Left colon (tissue), 2 donors: Measurements from ENCODE around the gene CAPN5. TPM values are rescaled to one million over a fixed set of nuclear protein-coding genes. Genes with fewer than 3 reads are reported as not detected.
"Not testable (repeated sequence)": the region's sequence is repeated elsewhere in the genome, so short reads cannot be mapped to it uniquely, and the experiment has no call there.

Source experiments
- ATAC-seq: fragments of 200-7000 bp; cut with Tn5 transposase; one replicate; pipeline ENCODE4 v1.9.1; 2020; ENCODE audit warnings: mild to moderate bottlenecking, moderate library complexity
- DNase-seq, 2 donors: peaks; one replicate each; pipeline ENCODE4 v3.0.0-alpha.2; 2020
- intact Hi-C, 2 donors: fragments of 100-400 bp; cut with DNase I in 1 of 2; cut with micrococcal nuclease in 1 of 2; formaldehyde crosslinking; loops; one replicate each; pipeline versions ENCODE4 v1.11.2 to v1.14.0; 2022; cut with DNase I, micrococcal nuclease
- total RNA-seq, 2 donors: library from RNA; stranded (reverse); fragmentation: NEBNext Ultra II Directional; extraction: Animal tissue kit (Norgen Biotek cat#: 25700); gene quantifications; one replicate each; pipeline ENCODE4 v1.2.1, GENCODE V29; 2021
- donor health status: DM: no; HTN: no; CAD: no.
- donor health status: DM: yes; HTN: yes; CAD: no.

Gene CAPN5
- total RNA-seq, 2 donors from 2014 or later, result 219 to 339 TPM

GRCh38 chr11:77039491-77040400, 27.0 kb upstream of the CAPN5 start:
- DNase-seq (peak in 1 of 2 donors; percentile 78), ATAC-seq (peak; percentile 44)
- intact Hi-C loops, result loop anchor here (10.0 kb wide), 2 partner anchors 55 to 115 kb away; no protein-coding TSS in a partner anchor

- no peak for ATAC-seq
- intact Hi-C loops, result loop anchor here (10.0 kb wide), 2 partner anchors 54 to 116 kb away; no protein-coding TSS in a partner anchor
- DNase-seq, result no peak
These were observed 26.4 kb upstream of the CAPN5 start for GRCh38 chr11:77040401-77040777.

DNA sequence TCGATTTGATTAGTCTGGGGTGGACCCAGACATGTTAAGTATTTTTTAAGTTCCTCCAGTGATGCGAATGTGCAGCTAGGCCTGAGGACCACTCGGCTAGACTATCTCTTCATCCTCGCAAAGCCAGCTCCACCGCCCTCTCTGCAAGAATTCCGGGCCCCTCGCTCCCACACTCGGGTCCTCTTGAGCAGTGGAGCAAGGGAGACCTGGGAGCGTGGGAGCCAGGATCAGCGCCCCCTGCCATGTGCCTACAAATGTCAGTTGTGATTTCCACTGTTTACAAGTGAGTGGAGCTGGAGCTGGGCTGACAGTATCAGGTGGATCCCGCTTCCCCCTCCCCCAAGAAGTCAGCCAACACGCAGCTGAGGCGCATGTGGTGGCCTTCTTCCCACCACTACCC, 25.9 kb upstream of the CAPN5 start:
- DNase-seq, result no peak
- ATAC-seq, result no peak
- intact Hi-C loops, result loop anchor here (10.0 kb wide), 2 partner anchors 54 to 116 kb away; no protein-coding TSS in a partner anchor

- ATAC-seq, result no peak
- DNase-seq, result no peak
- intact Hi-C loops, result loop anchor here (10.0 kb wide), 2 partner anchors 53 to 117 kb away; no protein-coding TSS in a partner anchor
These were observed 24.6 kb upstream of the CAPN5 start for GRCh38 chr11:77042111-77042726.

GRCh38 chr11:77044356-77044755, 22.4 kb upstream of the CAPN5 start:
- ATAC-seq (no peak), DNase-seq (no peak)
- intact Hi-C loops, result loop anchor here (2.0 to 10.0 kb wide), 3 partner anchors 50 to 120 kb away; no protein-coding TSS in a partner anchor

DNA sequence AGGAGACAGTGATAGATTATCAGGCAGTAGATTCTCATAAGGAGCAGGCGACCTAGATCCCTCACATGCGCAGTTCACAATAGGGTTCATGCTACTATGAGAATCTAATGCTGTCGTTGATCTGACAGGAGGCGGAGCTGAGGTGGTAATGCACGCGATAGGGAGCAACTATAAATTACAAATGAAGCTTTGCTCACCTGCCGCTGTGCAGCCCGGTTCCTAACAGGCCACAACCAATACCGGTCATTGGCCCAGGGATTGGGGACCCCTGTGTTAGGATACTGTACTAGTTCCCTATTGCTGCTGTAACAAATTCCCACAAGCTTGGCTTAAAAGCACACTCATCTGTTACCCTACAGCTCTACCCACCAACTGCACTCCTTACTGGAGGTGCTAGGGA, 21.9 kb upstream of the CAPN5 start:
- no peak for DNase-seq
- intact Hi-C loops, result loop anchor here (2.0 to 10.0 kb wide), 3 partner anchors 50 to 120 kb away; no protein-coding TSS in a partner anchor
- ATAC-seq, result no peak

GRCh38 chr11:77046060-77046501, 20.7 kb upstream of the CAPN5 start:
- DNase-seq (peak in 1 of 2 donors; percentile 81), ATAC-seq (peak; percentile 64)
- intact Hi-C loops, result loop anchor here (2.0 to 10.0 kb wide), 3 partner anchors 43 to 121 kb away; no protein-coding TSS in a partner anchor

DNA sequence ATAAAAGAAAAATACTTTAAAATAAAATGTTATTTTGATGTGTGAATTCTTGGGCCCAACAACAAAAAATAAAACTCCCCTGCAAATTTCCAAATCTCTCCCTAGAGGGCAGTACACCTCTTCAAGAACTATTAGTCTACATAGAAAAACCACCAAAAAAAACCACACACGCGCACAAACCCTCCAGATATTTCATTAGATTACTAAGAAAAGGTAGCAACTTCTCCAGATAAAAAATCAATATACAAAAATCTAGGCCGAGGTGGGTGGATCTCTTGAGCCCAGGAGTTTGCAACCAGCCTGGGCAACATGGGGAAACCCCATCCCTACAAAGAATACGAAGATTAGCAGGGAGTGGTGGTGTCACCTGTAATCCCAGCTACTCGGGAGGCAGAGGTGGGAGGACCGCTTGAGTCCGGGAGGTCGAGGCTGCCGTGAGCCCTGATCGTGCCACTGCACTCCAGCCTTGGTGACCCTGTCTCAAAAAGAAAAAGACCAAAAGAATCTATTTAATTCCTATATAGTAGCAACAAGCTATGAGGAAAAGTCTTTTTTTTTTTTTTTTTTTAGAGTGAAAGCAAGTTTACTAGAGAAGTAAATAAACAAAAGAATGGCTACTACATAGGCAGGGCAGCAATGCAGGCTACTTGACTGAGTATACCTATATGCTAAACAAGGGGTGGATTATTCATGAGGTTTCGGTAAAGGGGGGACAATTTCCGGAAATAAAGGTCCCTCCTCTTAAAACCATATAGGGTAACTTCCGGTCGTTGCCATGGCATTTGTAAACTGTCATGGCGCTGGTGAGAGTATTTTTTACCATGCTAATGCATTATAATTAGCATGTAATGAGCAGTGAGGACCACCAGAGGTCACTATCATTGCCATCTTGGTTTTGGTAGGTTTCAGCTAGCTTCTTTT, 19.5 kb upstream of the CAPN5 start:
- ATAC-seq (peak; percentile 64), DNase-seq (peak; percentile 80 to 83)
- intact Hi-C loops, result loop anchor here (2.0 to 10.0 kb wide), 3 partner anchors 42 to 122 kb away; no protein-coding TSS in a partner anchor

GRCh38 chr11:77047928-77048446, 18.8 kb upstream of the CAPN5 start:
- not testable (repeated sequence) for ATAC-seq, DNase-seq
- intact Hi-C loops, result loop anchor here (2.0 to 10.0 kb wide), 3 partner anchors 41 to 123 kb away; no protein-coding TSS in a partner anchor

- DNase-seq, result peak; percentile 72 to 83
- intact Hi-C loops, result loop anchor here (10.0 kb wide), 2 partner anchors 46 to 124 kb away; no protein-coding TSS in a partner anchor
- ATAC-seq, result peak; percentile 76
These were observed 17.7 kb upstream of the CAPN5 start for GRCh38 chr11:77049026-77049425.

DNA sequence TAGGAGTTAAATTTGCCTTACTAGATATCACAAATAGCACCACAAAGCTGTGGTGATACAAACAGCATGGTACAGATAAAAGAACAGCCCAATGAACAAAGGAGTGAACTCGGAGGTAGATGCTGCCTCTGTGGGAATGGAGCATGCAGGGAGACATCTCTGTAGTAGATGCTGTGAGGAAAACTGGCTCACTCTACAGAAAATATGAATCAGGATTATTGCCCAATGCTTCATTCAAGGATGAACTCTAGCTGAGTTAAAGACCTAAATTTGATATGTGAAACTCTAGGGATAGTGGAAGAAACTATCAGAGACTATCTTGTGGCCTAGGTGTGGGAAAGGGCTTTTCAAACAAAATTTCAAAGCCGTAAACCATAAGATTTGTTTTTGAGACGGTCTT, 15.3 kb upstream of the CAPN5 start:
- DNase-seq (no peak), ATAC-seq (no peak)
- intact Hi-C loops, result no loop called here

GRCh38 chr11:77052518-77052917, 14.3 kb upstream of the CAPN5 start:
- no peak for DNase-seq
- ATAC-seq, result no peak
- intact Hi-C loops, result no loop called here

- ATAC-seq (no peak), DNase-seq (no peak)
- intact Hi-C loops, result no loop called here
These were observed 13.4 kb upstream of the CAPN5 start for GRCh38 chr11:77053217-77054015.

DNA sequence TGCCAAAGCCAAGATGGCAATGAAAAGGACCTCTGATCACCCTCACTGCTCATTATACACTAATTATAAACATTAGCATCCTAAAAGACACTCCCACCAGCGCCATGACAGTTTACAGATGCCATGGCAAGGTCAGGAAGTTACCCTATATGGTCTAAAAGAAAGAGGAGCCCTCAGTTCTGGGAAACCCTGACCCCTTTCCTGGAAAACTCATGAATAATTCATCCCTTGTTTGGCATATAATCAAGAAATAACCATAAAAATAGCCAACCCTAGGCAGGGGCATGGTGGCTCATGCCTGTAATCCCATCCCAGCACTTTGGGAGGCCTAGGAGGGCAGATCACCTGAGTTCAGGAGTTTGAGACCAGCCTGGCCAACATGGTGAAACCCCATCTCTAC, 12.7 kb upstream of the CAPN5 start:
- intact Hi-C loops, result no loop called here
- ATAC-seq (no peak), DNase-seq (no peak)

- intact Hi-C loops, result no loop called here
- no peak for DNase-seq
- no peak for ATAC-seq
These were observed 11.6 kb upstream of the CAPN5 start for GRCh38 chr11:77055101-77055561.

DNA sequence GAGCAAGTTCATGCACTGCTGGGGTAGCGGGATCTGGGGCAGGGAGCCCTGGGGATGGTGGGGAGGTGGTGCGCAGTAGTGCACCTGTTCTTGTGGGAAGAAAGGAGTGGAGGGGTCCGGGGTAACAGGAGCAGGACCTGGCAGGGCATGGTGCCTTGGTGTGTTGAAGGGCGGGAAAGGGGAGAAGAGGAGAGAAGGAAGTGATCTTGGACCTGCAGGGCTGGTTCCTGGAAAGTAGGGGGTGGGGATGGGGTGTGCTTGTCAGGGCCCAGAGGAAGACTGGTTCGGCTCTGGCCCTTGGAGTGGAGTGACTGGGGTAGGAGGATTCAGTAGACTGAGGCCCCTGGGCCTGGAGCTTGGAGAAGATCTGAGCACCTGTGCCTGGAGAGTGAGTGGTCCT, 10.9 kb upstream of the CAPN5 start:
- intact Hi-C loops, result no loop called here
- no peak for ATAC-seq
- no peak for DNase-seq

- no peak for ATAC-seq
- DNase-seq, result no peak
- intact Hi-C loops, result no loop called here
These were observed 9.9 kb upstream of the CAPN5 start for GRCh38 chr11:77056814-77057402.
